B cell (primary cell): ENCODE data around the gene NBPF3. TPM values are rescaled to one million over a fixed set of nuclear protein-coding genes. Genes with fewer than 3 reads are reported as not detected.
A peak's percentile ranks its signal among the peaks of the same experiment; 100 is the strongest.

ENCODE experiments used
- ATAC-seq: fragments of 200-7000 bp; cut with Tn5 transposase; one replicate; pipeline ENCODE4 v1.10.0; 2021; ENCODE audit warnings: low read depth, mild to moderate bottlenecking, moderate number of reproducible peaks, moderate library complexity
- CTCF ChIA-PET: fragments of 350-600 bp; sonication (Branson Sonifier 250); formaldehyde crosslinking; loops from one replicate; lab custom pipeline; 2021; ENCODE audit warnings: antibody characterized with exemption, inconsistent platforms; lab: Charles Lee
- POLR2A ChIA-PET: fragments of 350-600 bp; sonication (Branson Sonifier 250); formaldehyde crosslinking; loops from one replicate; lab custom pipeline; 2021; ENCODE audit warnings: antibody characterized with exemption; lab: Charles Lee
- DNase-seq: peaks from one replicate; pipeline ENCODE4 v3.0.0; 2013
- H2AFZ ChIP-seq: 2 replicates; pipeline ENCODE4 v1.6.1; 2012; ENCODE audit warnings: mild to moderate bottlenecking, low read depth, low read length; ENCODE audit not compliant: insufficient read depth, poor library complexity, severe bottlenecking
- H3K27ac ChIP-seq, 2 donors: 1 replicate in 1 of 2; 2 replicates in 1 of 2; pipeline ENCODE4 v1.5.1; 2012 to 2013; ENCODE audit warnings: low read length in 2 of 2, mild to moderate bottlenecking in 2 of 2, moderate library complexity in 1 of 2
- H3K27me3 ChIP-seq, 4 experiments: fragments of 200-600 bp in 1 of 4; sonication (generic) in 1 of 4; replicated peaks in 1 of 4; 1 replicate in 2 of 4; 2 replicates in 2 of 4; pipeline versions ENCODE4 v1.6.1 to v1.7.0; 2013 to 2016; ENCODE audit warnings: low read length in 3 of 4, mild to moderate bottlenecking in 2 of 4, mixed read lengths in 1 of 4, moderate library complexity in 1 of 4; ENCODE audit not compliant: insufficient read depth in 4 of 4, control insufficient read depth in 3 of 4; ENCODE audit errors: control extremely low read depth in 1 of 4
- H3K36me3 ChIP-seq, 2 experiments: replicated peaks in 1 of 2; 1 replicate in 1 of 2; 2 replicates in 1 of 2; pipeline versions ENCODE4 v1.6.1 to v1.7.1; 2013; ENCODE audit warnings: low read length in 1 of 2; ENCODE audit not compliant: insufficient read depth in 2 of 2, control insufficient read depth in 1 of 2; ENCODE audit errors: control extremely low read depth in 1 of 2, extremely low read depth in 1 of 2
- H3K4me1 ChIP-seq, 2 donors: fragments of 200-600 bp in 1 of 2; sonication (generic) in 1 of 2; 1 replicate in 1 of 2; 2 replicates in 1 of 2; pipeline versions ENCODE4 v1.5.1 to v1.6.1; 2013 to 2017; ENCODE audit warnings: low read length in 2 of 2; ENCODE audit not compliant: control insufficient read depth in 2 of 2, insufficient read depth in 2 of 2
- H3K4me2 ChIP-seq: replicated peaks from 2 replicates; pipeline ENCODE3; 2012; ENCODE audit warnings: mild to moderate bottlenecking, low read depth, low read length; ENCODE audit not compliant: poor library complexity, severe bottlenecking
- H3K4me3 ChIP-seq, 5 experiments: fragments of 200-600 bp in 1 of 5; sonication (generic) in 1 of 5; 1 replicate in 3 of 5; 2 replicates in 2 of 5; pipeline versions ENCODE4 v1.5.1 to v1.7.0; 2011 to 2016; ENCODE audit warnings: low read length in 4 of 5, mild to moderate bottlenecking in 4 of 5, low read depth in 2 of 5, control low read depth in 1 of 5, moderate library complexity in 1 of 5; ENCODE audit not compliant: insufficient read depth in 1 of 5; ENCODE audit errors: control extremely low read depth in 1 of 5, extremely low read depth in 1 of 5
- H3K79me2 ChIP-seq: fragments of 200-600 bp; sonication (generic); one replicate; pipeline ENCODE4 v1.6.0; 2016; ENCODE audit warnings: low read length; ENCODE audit not compliant: control insufficient read depth, insufficient read depth
- H3K9ac ChIP-seq: fragments of 200-600 bp; sonication (generic); 2 replicates; pipeline ENCODE4 v1.6.1; 2017; ENCODE audit warnings: mild to moderate bottlenecking, low read length, moderate library complexity
- H3K9me3 ChIP-seq, 3 donors: one replicate each; pipeline versions ENCODE4 v1.6.1 to v1.7.1; 2013; ENCODE audit warnings: low read length in 2 of 3; ENCODE audit not compliant: control insufficient read depth in 2 of 3, insufficient read depth in 1 of 3; ENCODE audit errors: control extremely low read depth in 1 of 3
- H4K20me1 ChIP-seq: 2 replicates; pipeline ENCODE4 v1.6.0; 2012; ENCODE audit warnings: mild to moderate bottlenecking, low read length; ENCODE audit not compliant: insufficient read depth, control insufficient read depth, poor library complexity, severe bottlenecking
- H3K27ac Mint-ChIP-seq: one replicate; pipeline ENCODE4 v1.8.0; 2021; ENCODE audit warnings: mixed read lengths
- H3K27me3 Mint-ChIP-seq: one replicate; pipeline ENCODE4 v1.8.0; 2021; ENCODE audit warnings: mixed read lengths
- H3K4me1 Mint-ChIP-seq: one replicate; pipeline ENCODE4 v1.8.0; 2021; ENCODE audit warnings: mixed read lengths
- H3K4me3 Mint-ChIP-seq: one replicate; pipeline ENCODE4 v1.8.0; 2021; ENCODE audit warnings: mixed read lengths
- H3K9me3 Mint-ChIP-seq: one replicate; pipeline ENCODE4 v1.8.0; 2022; ENCODE audit warnings: mixed read lengths; ENCODE audit not compliant: insufficient read depth
- CTCF ChIP-seq: fragments of 200-600 bp; IDR thresholded peaks from one replicate; pipeline ENCODE4 v1.8.0; 2022; ENCODE audit warnings: antibody characterized with exemption, mild to moderate bottlenecking
- EZH2 ChIP-seq: IDR thresholded peaks from 2 replicates; pipeline ENCODE4 v1.6.1; 2012; ENCODE audit warnings: borderline replicate concordance, low read depth, mild to moderate bottlenecking, moderate library complexity, low read length; ENCODE audit not compliant: insufficient read depth, poor library complexity, severe bottlenecking
- WGBS: methylation state at CpG from one replicate; pipeline ENCODE4 v1.1.5; 2013; ENCODE audit warnings: missing lambda C conversion rate; ENCODE audit not compliant: insufficient coverage; 5-methylcytosine and 5-hydroxymethylcytosine counted together
- intact Hi-C: fragments of 100-400 bp; cut with micrococcal nuclease; formaldehyde crosslinking; loops from one replicate; pipeline ENCODE4 v1.10.0; 2022
- polyA plus RNA-seq: library from polyadenylated mRNA; depleted of rRNA; stranded (reverse); fragments of >200 nt; gene quantifications from 2 replicates; pipeline ENCODE4 v1.2.3, GENCODE V29; 2012
- total RNA-seq, 2 donors: library from RNA; stranded (reverse); fragments of 120-200 nt in 1 of 2; gene quantifications; 1 replicate in 1 of 2; 2 replicates in 1 of 2; pipeline versions ENCODE4 v1.2.3 to v1.2.4, GENCODE V29; 2013 to 2022

NBPF3 gene
- total and polyA plus RNA-seq, 2 donors (not counting 1 experiment from before 2014, with no cell fraction given), result 2.0 to 4.2 TPM

GRCh38 chr1:21517660-21518480, 77.9 kb downstream of the NBPF3 start:
- H3K27ac Mint-ChIP-seq, result peak overlapping the region; percentile 97
- Histone ChIP-seq H2AFZ (no peak overlapping the region), H3K79me2 (no peaks in the 10 kb centered on the region), H3K4me2 (peak overlapping the region; percentile 42), H3K9me3 (peaks cover 0 to 11% (median 0%) of the 10 kb centered on the region in 3 donors), H3K9ac (peak overlapping the region; percentile 28), H4K20me1 (no peaks in the 10 kb centered on the region), H3K36me3 (no peaks in the 10 kb centered on the region), H3K27me3 (no peaks in the 10 kb centered on the region), H3K4me1 (peaks cover 68 to 94% of the 10 kb centered on the region in 2 donors), H3K4me3 (no peak overlapping the region), H3K27ac (peak overlapping the region; percentile 69 to 85)
- H3K9me3 Mint-ChIP-seq, result no peaks in the 10 kb centered on the region
- intact Hi-C loops, result loop anchor here (1.0 to 10.0 kb wide), 4 partner anchors 9 to 507 kb away; partner anchors contain the start of gene ALPL
- peaks cover 75% of the 10 kb centered on the region for H3K4me1 Mint-ChIP-seq
- no peaks in the 10 kb centered on the region for H3K27me3 Mint-ChIP-seq
- POLR2A ChIA-PET, result interaction anchor here (0.6 to 1.6 kb wide), 2 partner anchors 11 to 224 kb away, joined by 4 to 7 read pairs; no protein-coding TSS in a partner anchor
- WGBS, result 58% methylated on average over 2 of the region's 13 CpGs
- ATAC-seq (peak; percentile 71), DNase-seq (peak; percentile 79)
- TF ChIP-seq CTCF (no peak), EZH2 (no peak)
- CTCF ChIA-PET, result interaction anchor here (0.9 to 4.5 kb wide), 6 partner anchors 9 to 223 kb away, joined by 3 to 37 read pairs (median 9); partner anchors contain the start of gene ALPL
- H3K4me3 Mint-ChIP-seq, result peak overlapping the region; percentile 47
